ENCODE results near the gene RHBDL1.

RHBDL1 gene

GRCh38 chr16:675884-676564 is 553 bp downstream of the RHBDL1 start:
- no peak for DNase-seq (ENCODE audit: low read depth)

- DNase-seq (ENCODE audit: low read depth), result no peak
Observed at GRCh38 chr16:676565-676902, 1.1 kb downstream of the RHBDL1 start.

GRCh38 chr16:676913-677312 is 1.4 kb downstream of the RHBDL1 start:
- no peak for DNase-seq (ENCODE audit: low read depth)

DNA sequence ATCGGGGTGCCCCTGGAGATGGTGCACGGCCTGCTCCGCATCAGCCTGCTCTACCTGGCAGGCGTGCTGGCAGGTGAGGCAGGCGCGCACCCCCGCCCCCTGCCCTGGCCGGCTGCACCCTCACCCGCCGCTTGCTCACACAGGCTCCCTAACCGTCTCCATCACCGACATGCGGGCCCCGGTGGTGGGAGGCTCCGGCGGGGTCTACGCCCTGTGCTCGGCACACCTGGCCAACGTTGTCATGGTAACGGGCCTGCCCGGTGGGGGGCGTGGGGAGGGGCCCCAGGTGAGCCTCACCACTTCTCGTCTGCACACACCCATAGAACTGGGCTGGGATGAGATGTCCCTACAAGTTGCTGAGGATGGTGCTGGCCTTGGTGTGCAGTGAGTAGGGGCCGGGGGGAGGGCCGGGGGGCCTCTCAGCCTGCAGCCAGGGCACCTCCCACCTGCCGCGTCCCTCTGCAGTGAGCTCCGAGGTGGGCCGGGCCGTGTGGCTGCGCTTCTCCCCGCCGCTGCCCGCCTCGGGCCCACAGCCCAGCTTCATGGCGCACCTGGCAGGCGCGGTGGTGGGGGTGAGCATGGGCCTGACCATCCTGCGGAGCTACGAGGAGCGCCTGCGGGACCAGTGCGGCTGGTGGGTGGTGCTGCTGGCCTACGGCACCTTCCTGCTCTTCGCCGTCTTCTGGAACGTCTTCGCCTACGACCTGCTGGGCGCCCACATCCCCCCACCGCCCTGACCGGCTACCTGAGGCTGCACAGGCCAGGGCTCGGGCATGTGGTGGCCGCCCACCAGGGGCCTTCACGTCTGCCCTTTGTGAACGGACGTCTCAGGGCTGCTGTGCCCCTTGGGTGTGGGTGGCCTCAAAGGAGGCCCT is 2.1 kb downstream of the RHBDL1 start:
- no peak for DNase-seq (ENCODE audit: low read depth)

DNA sequence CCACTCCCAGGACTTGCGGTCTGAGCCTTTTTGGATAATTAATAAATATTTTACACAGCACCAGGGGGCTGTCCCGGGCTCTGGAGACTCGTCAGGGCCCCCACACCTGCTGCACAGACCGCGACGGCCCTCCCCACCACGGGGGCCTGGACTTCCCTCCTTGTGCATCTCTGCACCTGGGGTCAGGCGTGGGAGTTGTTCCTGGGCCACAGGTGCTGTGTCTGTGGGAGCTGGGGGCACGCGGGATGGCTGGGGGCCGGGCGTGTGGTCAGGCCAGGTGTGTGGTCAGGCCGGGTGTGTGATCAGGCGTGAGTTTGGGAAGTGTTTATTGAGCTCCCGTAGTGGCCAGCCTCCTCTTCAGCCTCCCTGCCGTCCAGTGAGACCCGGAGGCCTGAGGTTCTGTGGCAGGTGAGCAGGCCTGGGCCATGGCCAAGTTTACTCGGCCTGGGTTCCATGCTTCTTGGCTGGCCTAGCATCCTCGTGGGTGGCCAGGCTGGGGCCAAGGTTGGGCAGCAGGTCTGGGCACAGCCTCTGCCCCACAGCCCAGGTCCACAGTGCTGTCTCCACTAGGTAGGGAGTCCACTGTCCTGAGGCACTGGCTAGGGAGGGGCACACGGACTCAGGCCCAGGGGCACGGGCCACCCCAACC is 2.9 kb downstream of the RHBDL1 start:
- DNase-seq (ENCODE audit: low read depth), result no peak

GRCh38 chr16:678858-679813 is 3.7 kb downstream of the RHBDL1 start:
- no peak for DNase-seq (ENCODE audit: low read depth)

DNA sequence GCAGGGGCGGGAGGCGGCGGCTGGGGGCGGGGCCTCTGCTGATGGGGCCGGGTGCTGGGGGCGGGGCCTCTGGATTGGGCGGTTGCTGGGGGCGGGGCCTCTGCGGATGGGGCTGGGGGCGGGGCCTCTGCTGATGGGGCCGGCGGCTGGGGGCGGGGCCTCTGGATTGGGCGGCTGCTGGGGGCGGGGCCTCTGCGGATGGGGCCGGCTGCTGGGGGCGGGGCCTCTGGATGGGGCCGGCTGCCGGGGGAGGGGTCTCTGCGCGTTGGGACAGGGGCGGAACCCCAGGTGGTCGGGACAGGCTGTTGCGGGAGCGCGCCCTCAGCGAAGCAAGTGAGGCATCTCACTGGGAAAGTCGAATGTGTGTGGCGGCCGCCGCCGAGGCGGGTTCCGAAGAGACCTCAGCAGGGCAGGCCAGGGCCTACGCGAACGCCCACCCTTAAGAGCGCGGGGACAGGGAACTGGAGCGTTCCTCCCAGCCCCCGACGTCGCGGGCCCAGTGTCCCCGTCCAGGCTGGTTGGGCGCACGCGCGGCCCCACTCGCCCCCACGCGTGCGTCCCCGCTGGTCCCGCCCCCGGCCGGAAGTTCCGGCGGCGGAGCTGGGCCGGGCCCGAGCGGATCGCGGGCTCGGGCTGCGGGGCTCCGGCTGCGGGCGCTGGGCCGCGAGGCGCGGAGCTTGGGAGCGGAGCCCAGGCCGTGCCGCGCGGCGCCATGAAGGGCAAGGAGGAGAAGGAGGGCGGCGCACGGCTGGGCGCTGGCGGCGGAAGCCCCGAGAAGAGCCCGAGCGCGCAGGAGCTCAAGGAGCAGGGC is 4.5 kb downstream of the RHBDL1 start, which contains the start of gene STUB1:
Gene STUB1, plus strand, starts transcription at position 597 of the 811 bp plus-strand sequence. Its CDS starts 116 bp downstream, at position 713.
- DNase-seq (ENCODE audit: low read depth), result peak; percentile 83

DNA sequence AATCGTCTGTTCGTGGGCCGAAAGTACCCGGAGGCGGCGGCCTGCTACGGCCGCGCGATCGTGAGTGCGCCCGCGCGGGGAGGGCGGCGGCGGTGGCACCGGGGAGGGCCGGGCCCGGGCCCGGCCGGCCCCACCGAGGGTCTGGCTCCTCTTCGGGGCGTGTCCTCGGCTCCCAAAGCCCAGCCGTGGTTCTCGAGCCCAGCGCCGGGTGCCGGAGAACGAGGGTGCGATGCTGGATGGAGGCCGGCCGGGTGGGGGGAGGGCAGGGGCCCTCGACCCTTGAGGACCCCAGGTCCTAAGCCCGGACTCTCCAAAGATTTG is 5.1 kb downstream of the RHBDL1 start:
- DNase-seq (ENCODE audit: low read depth), result no peak

DNA sequence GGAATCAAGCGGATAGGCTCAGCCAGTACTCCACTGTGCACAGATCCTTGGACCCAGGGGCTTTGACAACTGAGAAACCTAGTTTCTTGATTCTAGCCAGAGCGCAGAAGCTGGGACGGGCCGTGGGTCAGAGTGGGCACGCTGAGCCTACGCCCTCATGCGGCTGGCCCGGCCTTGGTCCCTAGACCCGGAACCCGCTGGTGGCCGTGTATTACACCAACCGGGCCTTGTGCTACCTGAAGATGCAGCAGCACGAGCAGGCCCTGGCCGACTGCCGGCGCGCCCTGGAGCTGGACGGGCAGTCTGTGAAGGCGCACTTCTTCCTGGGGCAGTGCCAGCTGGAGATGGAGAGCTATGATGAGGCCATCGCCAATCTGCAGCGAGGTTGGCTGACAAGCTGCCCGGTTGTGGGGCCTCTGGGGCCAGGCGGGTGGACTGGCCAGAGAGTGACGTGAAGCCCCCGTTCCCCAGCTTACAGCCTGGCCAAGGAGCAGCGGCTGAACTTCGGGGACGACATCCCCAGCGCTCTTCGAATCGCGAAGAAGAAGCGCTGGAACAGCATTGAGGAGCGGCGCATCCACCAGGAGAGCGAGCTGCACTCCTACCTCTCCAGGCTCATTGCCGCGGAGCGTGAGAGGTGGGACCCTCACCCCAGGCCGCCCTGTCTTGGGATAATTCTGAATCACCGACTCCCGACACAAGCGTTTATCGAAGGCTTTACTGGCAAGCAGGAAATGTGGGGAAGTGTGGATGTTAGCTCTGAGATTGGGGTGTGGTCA is 5.7 kb downstream of the RHBDL1 start:
- DNase-seq (ENCODE audit: low read depth), result no peak

- no peak for DNase-seq (ENCODE audit: low read depth)
Observed at GRCh38 chr16:681746-682427, 6.4 kb downstream of the RHBDL1 start.

GRCh38 chr16:682493-683395 is 7.3 kb downstream of the RHBDL1 start:
- no peak for DNase-seq (ENCODE audit: low read depth)

DNA sequence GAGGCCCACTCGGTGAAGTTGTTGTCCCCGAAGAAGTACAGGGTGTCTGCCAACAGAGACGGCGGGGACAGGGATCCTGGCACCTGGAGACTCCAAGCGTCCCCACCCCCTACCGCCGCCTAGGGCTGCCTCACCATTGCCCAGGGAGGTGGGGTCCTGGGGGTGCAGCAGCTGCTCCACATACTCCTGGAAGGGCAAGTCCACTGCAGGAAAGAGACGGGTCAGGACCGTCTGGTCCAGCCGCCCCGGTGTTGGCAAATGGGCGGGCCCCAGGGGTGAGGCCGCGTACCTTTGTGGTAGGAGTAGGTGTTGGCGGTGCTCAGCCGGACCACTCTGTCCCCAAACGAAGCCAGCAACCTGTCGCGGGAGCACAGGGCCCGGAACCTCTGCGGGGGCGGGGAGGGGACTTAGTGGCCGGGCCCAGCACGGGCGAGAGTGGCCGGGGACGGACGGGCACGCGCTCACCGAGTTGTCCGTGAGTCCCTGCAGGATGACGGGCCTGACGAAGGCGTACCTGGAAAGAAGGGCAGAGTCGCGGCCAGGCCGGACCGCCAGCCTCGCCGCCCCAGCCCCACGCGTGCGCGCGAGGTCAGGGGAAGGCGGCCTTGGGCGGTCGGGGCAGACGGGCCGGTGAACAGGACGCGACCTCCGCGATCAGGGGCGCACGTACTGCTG is 8.1 kb downstream of the RHBDL1 start:
- no peak for DNase-seq (ENCODE audit: low read depth)

DNA sequence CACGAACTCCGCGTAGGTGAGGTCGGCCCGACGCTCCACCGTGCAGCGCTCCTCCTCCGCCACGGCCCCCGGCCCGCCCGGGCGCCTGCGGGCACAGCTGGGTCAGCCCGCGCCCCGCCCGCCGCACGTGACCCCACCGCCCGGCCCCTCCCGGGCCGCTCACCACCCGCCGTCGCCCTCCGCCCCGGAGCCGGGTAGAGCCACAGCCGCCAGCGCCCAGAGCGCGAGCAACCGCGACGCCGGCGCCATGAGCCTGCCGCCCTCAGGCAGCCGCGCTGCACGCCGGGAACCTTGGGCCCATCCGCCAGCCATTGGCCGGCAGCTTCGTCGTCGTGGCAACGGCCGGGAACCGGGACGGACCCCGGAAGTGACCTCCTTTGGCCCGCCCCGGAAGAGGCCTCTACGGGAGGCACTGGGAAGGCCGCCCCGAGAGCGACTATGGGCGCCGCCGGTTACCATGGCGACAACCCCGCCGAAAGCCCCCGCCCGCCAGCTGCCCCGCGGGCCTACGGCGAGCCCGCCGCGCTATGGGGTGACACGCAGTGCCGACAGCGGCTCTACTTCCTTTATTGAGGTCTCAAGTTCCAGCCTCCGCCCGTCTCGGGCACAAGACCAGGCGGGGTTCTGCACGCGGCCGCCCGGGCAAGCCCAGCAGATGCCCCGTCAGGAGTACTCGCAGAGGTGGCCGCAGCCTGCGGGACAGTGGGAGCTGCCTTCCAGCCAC is 8.8 kb downstream of the RHBDL1 start, which contains the start of gene JMJD8:
Gene JMJD8, minus strand, starts transcription at position 264 of the 724 bp plus-strand sequence. Its CDS starts 15 bp downstream, at position 249.
- DNase-seq (ENCODE audit: low read depth), result peak; percentile 95

- DNase-seq (ENCODE audit: low read depth), result no peak
Observed at GRCh38 chr16:684961-685696, 9.7 kb downstream of the RHBDL1 start.

DNA sequence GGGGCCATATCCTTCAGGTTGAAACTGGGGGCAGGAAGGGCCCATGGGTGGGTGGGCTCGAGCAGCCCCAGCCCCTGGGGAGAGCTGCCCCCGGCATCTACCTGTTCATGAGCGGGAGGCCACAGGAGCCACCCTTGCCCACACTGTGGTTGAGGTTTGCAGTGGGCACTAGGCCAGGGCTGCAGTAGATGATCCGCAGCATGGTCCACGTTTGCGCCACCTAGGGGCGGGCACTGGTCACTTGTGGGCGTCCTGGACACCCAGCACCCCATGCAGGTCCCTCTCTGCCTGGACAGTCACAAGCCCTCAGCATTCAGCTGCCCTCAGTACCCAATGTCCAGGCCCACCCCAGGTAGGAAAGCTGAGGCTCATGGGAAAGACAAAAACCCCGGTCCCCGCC is 10.5 kb downstream of the RHBDL1 start:
- no peak for DNase-seq (ENCODE audit: low read depth)

DNA sequence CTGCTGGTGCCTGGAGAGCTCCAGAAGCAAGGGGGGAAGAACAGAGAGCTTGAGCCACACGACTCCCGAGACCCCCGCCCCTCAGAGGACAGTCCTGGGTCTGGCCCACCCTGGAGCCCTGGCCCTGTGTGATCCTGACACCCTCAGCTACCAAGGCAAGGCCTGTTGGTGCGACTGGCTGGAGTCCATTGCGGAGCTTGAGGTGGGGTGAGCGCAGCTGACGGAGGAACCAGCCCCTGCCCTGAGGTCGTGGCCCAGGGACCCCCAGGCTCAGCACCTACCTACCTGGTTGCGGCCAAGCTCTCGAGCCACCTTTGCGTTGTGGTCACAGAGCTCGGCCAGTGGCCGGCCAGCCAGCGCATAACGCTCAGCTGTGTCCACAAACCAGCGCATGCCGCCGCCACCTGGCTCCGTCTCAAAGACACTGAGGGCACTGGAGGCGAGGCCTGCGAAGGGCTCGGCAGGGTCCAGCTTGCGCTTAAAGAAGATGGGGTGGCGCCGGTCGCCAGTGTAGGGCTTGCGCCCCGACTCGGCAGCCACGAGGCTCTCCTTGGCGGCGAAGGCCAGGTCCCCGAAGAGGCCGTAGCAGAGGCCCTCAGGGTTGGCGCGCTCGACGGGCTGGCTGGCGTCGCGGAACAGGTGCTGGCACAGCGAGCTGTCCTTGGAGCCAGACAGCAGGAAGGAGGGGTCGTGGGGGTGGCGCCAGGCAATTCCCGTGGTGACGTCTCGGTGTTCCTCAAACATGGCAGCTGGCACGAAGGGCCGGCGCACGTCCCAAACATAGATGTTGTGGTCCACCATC is 11.2 kb downstream of the RHBDL1 start:
- no peak for DNase-seq (ENCODE audit: low read depth)
